IMR-90 (cell line): Measurements from ENCODE around the gene AGPS. TPM values are rescaled to one million over a fixed set of nuclear protein-coding genes. Genes with fewer than 3 reads are reported as not detected.

ENCODE experiments used
- ATAC-seq: fragments of 200-7000 bp; cut with Tn5 transposase; 2 replicates; pipeline ENCODE4 v1.9.1; 2020; ENCODE audit warnings: low read depth, mild to moderate bottlenecking, moderate library complexity
- BruUV-seq: library from RNA; stranded (reverse); fragments of 400-500 nt; replicated peaks from 2 replicates; lab custom pipeline; 2021; lab: Mats Ljungman, UMichigan
- CTCF ChIA-PET: fragments of 300-600 bp; formaldehyde crosslinking; extraction: SDS; loops from one replicate; lab custom pipeline; 2021; ENCODE audit warnings: antibody characterized with exemption; lab: Yijun Ruan, JAX
- POLR2A ChIA-PET: fragments of 300-600 bp; sonication (Branson Sonifier 250); formaldehyde crosslinking; loops from one replicate; lab custom pipeline; 2022; ENCODE audit warnings: antibody characterized with exemption; ENCODE audit not compliant: unreplicated experiment; lab: Charles Lee
- DNase-seq: peaks from one replicate; pipeline ENCODE4 v3.0.0; 2013
- H2AFZ ChIP-seq: replicated peaks from 2 replicates; pipeline ENCODE3; 2013; ENCODE audit warnings: low read length, mild to moderate bottlenecking; ENCODE audit not compliant: poor library complexity
- H2AK5ac ChIP-seq: 2 replicates; pipeline ENCODE4 v1.6.1; 2013; ENCODE audit warnings: low read depth, low read length, inconsistent platforms
- H2AK9ac ChIP-seq: replicated peaks from 2 replicates; pipeline ENCODE3; 2013; ENCODE audit warnings: mild to moderate bottlenecking, low read depth, low read length, moderate library complexity; ENCODE audit not compliant: poor library complexity
- H2BK120ac ChIP-seq: 2 replicates; pipeline ENCODE4 v1.6.1; 2013; ENCODE audit warnings: low read depth, low read length, inconsistent platforms
- H2BK15ac ChIP-seq: 3 replicates; pipeline ENCODE4 v1.6.1; 2013; ENCODE audit warnings: low read depth, low read length, inconsistent platforms
- H2BK20ac ChIP-seq: 2 replicates; pipeline ENCODE4 v1.6.1; 2013; ENCODE audit warnings: low read depth, mild to moderate bottlenecking, inconsistent platforms, low read length, moderate library complexity
- H2BK5ac ChIP-seq: 2 replicates; pipeline ENCODE4 v1.6.1; 2013; ENCODE audit warnings: mild to moderate bottlenecking, low read depth, low read length, inconsistent platforms; ENCODE audit not compliant: poor library complexity, severe bottlenecking
- H3K14ac ChIP-seq: replicated peaks from 2 replicates; pipeline ENCODE4 v1.6.1; 2013; ENCODE audit warnings: low read depth, low read length, inconsistent platforms
- H3K18ac ChIP-seq: 2 replicates; pipeline ENCODE4 v1.6.1; 2013; ENCODE audit warnings: low read depth, low read length, control low read depth
- H3K23ac ChIP-seq: 2 replicates; pipeline ENCODE4 v1.6.1; 2013; ENCODE audit warnings: low read depth, low read length, inconsistent platforms
- H3K27ac ChIP-seq: 2 replicates; pipeline ENCODE4 v1.5.1; 2013; ENCODE audit warnings: mild to moderate bottlenecking, control low read depth, low read length; ENCODE audit not compliant: insufficient read depth
- H3K27me3 ChIP-seq: 2 replicates; pipeline ENCODE4 v1.6.1; 2013; ENCODE audit warnings: low read length; ENCODE audit not compliant: control insufficient read depth, insufficient read depth
- H3K36me3 ChIP-seq: 2 replicates; pipeline ENCODE4 v1.6.1; 2013; ENCODE audit warnings: low read length, mixed read lengths; ENCODE audit not compliant: control insufficient read depth, insufficient read depth
- H3K4ac ChIP-seq: 2 replicates; pipeline ENCODE4 v1.6.1; 2013; ENCODE audit warnings: low read depth, low read length, inconsistent platforms
- H3K4me1 ChIP-seq: 2 replicates; pipeline ENCODE4 v1.6.1; 2013; ENCODE audit warnings: low read length, mixed read lengths; ENCODE audit not compliant: control insufficient read depth, insufficient read depth
- H3K4me2 ChIP-seq: 2 replicates; pipeline ENCODE4 v1.6.1; 2013; ENCODE audit warnings: low read depth, mild to moderate bottlenecking, control low read depth, low read length, moderate library complexity
- H3K4me3 ChIP-seq: 2 replicates; pipeline ENCODE4 v1.5.1; 2013; ENCODE audit warnings: low read depth, mild to moderate bottlenecking, control low read depth, low read length, moderate library complexity; ENCODE audit not compliant: insufficient read depth
- H3K56ac ChIP-seq: 2 replicates; pipeline ENCODE4 v1.6.1; 2013; ENCODE audit warnings: low read length, inconsistent platforms; ENCODE audit not compliant: insufficient read depth; ENCODE audit errors: extremely low read depth
- H3K79me1 ChIP-seq, 2 experiments: 2 replicates each; pipeline ENCODE4 v1.6.1; 2013; ENCODE audit warnings: low read length in 2 of 2, inconsistent platforms in 1 of 2, low read depth in 1 of 2
- H3K9ac ChIP-seq: 2 replicates; pipeline ENCODE4 v1.6.1; 2013; ENCODE audit warnings: low read depth, low read length, control low read depth
- H3K9me1 ChIP-seq: 2 replicates; pipeline ENCODE4 v1.6.1; 2013; ENCODE audit warnings: low read length, inconsistent platforms; ENCODE audit not compliant: insufficient read depth
- H3K9me3 ChIP-seq: 2 replicates; pipeline ENCODE4 v1.6.1; 2013; ENCODE audit warnings: low read length; ENCODE audit not compliant: control insufficient read depth, insufficient read depth
- H4K20me1 ChIP-seq: 2 replicates; pipeline ENCODE4 v1.6.1; 2013; ENCODE audit warnings: low read length, inconsistent platforms; ENCODE audit not compliant: insufficient read depth
- H4K5ac ChIP-seq: 2 replicates; pipeline ENCODE4 v1.6.1; 2013; ENCODE audit warnings: mild to moderate bottlenecking, low read depth, low read length, control low read depth
- H4K8ac ChIP-seq, 2 experiments: 2 replicates each; pipeline ENCODE4 v1.6.1; 2013; ENCODE audit warnings: low read depth in 2 of 2, low read length in 2 of 2, control low read depth in 1 of 2, inconsistent platforms in 1 of 2
- H4K91ac ChIP-seq: 2 replicates; pipeline ENCODE4 v1.6.1; 2013; ENCODE audit warnings: low read depth, low read length, inconsistent platforms; ENCODE audit not compliant: insufficient read depth
- BHLHE40 ChIP-seq: fragments of 150-350 bp; IDR thresholded peaks from 2 replicates; pipeline ENCODE4 v1.6.1; 2016; ENCODE audit warnings: mild to moderate bottlenecking, low read depth, low read length
- CEBPB ChIP-seq: IDR thresholded peaks from 2 replicates; pipeline ENCODE4 v1.6.1; 2012; ENCODE audit warnings: low read depth, low read length, improper control_type of control experiment
- CHD1 ChIP-seq: IDR thresholded peaks from 2 replicates; pipeline ENCODE4 v1.6.1; 2012; ENCODE audit warnings: low read depth, low read length, improper control_type of control experiment
- FOS ChIP-seq: fragments of 150-350 bp; IDR thresholded peaks from 2 replicates; pipeline ENCODE4 v1.6.1; 2016; ENCODE audit warnings: low read depth, low read length
- MAFK ChIP-seq: IDR thresholded peaks from 2 replicates; pipeline ENCODE4 v1.6.1; 2012; ENCODE audit warnings: low read depth, low read length, improper control_type of control experiment
- MAZ ChIP-seq: IDR thresholded peaks from 2 replicates; pipeline ENCODE4 v1.6.1; 2012; ENCODE audit warnings: low read depth, mild to moderate bottlenecking, low read length, improper control_type of control experiment, moderate library complexity, borderline replicate concordance
- MXI1 ChIP-seq: IDR thresholded peaks from 2 replicates; pipeline ENCODE4 v1.6.1; 2012; ENCODE audit warnings: low read depth, mild to moderate bottlenecking, low read length, moderate library complexity, borderline replicate concordance
- NFE2L2 ChIP-seq: fragments of 150-350 bp; IDR thresholded peaks from 2 replicates; pipeline ENCODE4 v1.6.1; 2016; ENCODE audit warnings: low read depth, mild to moderate bottlenecking, low read length
- POLR2A ChIP-seq: IDR thresholded peaks from 2 replicates; pipeline ENCODE4 v1.6.1; 2012; ENCODE audit warnings: mild to moderate bottlenecking, low read depth, low read length
- RAD21 ChIP-seq: IDR thresholded peaks from 2 replicates; pipeline ENCODE4 v1.6.1; 2012; ENCODE audit warnings: low read length, improper control_type of control experiment
- RCOR1 ChIP-seq: IDR thresholded peaks from 2 replicates; pipeline ENCODE4 v1.6.1; 2012; ENCODE audit warnings: mild to moderate bottlenecking, low read length, improper control_type of control experiment; ENCODE audit not compliant: insufficient replicate concordance
- RFX5 ChIP-seq: IDR thresholded peaks from 2 replicates; pipeline ENCODE4 v1.8.0; 2012; ENCODE audit warnings: low read depth, mild to moderate bottlenecking, low read length, moderate library complexity
- SMC3 ChIP-seq: fragments of 150-350 bp; IDR thresholded peaks from 2 replicates; pipeline ENCODE4 v1.6.1; 2016; ENCODE audit warnings: low read depth, mild to moderate bottlenecking, antibody characterized with exemption, low read length, moderate library complexity
- USF2 ChIP-seq: fragments of 150-350 bp; IDR thresholded peaks from 2 replicates; pipeline ENCODE4 v1.6.1; 2017; ENCODE audit warnings: mild to moderate bottlenecking, antibody characterized with exemption, low read length, low read depth
- WGBS, 2 experiments: methylation state at CpG; one replicate each; pipeline versions ENCODE4 v1.1.5 to v1.1.7; 2013; ENCODE audit warnings: missing lambda C conversion rate in 2 of 2; ENCODE audit not compliant: insufficient read length in 1 of 2; ENCODE audit errors: extremely low coverage in 2 of 2; 5-methylcytosine and 5-hydroxymethylcytosine counted together
- dilution Hi-C: fragments of 300-500 bp; cut with HindIII; formaldehyde crosslinking; loops from one replicate; pipeline ENCODE4 v1.14.3; 2018; ENCODE audit warnings: low sequenced_read_pairs; ENCODE audit not compliant: unreplicated experiment
- in situ Hi-C: fragments of 300-500 bp; cut with MboI; formaldehyde crosslinking; loops from 3 replicates; pipeline ENCODE4 v1.14.3; 2019; ENCODE audit warnings: low sequenced_read_pairs, inconsistent platforms, mixed read lengths
- intact Hi-C: fragments of 100-400 bp; cut with micrococcal nuclease; formaldehyde crosslinking; loops from 2 replicates; pipeline ENCODE4 v1.10.0; 2022
- polyA plus RNA-seq, 3 experiments: library from polyadenylated mRNA; depleted of rRNA; stranded (reverse); fragments of >200 nt; gene quantifications; 2 replicates each; pipeline ENCODE4 v1.2.3, GENCODE V29; 2012; ENCODE audit warnings: low replicate concordance in 1 of 3
- total RNA-seq: library from RNA; depleted of rRNA; stranded (reverse); fragments of >200 nt; gene quantifications from 2 replicates; pipeline ENCODE4 v1.2.3, GENCODE V29; 2012
- TF ChIP-seq, protein P1 (sequence below): fragments of 150-350 bp; IDR thresholded peaks from 2 replicates; pipeline ENCODE4 v1.6.1; 2016; ENCODE audit warnings: low read depth, mild to moderate bottlenecking, low read length, moderate library complexity, borderline replicate concordance
- TF ChIP-seq, protein P2 (sequence below): conservative IDR thresholded peaks from 2 replicates; pipeline ENCODE4 v1.5.1; 2012; ENCODE audit warnings: mild to moderate bottlenecking, low read depth, low read length, improper control_type of control experiment

AGPS gene
- total and polyA plus RNA-seq, 2 of the 4 experiments (the other 2 are of a cell fraction), result 6.6 to 18.6 TPM

GRCh38 chr2:177540283-177540682, 147.7 kb downstream of the AGPS start:
- CTCF ChIA-PET, result no interaction called here
- POLR2A ChIA-PET, result no interaction called here

More at GRCh38 chr2:177540283-177540682, 147.7 kb downstream of the AGPS start:
- H3K18ac ChIP-seq, result no peak overlapping the region
- H4K5ac ChIP-seq, result no peak overlapping the region
- no peaks in the 10 kb centered on the region; a peak in 1 of 4 replicates for H3K79me1 ChIP-seq
- no peak overlapping the region for H3K4me3 ChIP-seq
- H4K20me1 ChIP-seq, result no peaks in the 10 kb centered on the region
- no peak overlapping the region for H3K14ac ChIP-seq
- H3K56ac ChIP-seq, result no peak overlapping the region
- H3K4me1 ChIP-seq, result no peaks in the 10 kb centered on the region
- no peak overlapping the region for H2AK9ac ChIP-seq
- dilution Hi-C loops, result no loop called here
- no peak overlapping the region for H2AFZ ChIP-seq
- H2BK15ac ChIP-seq, result no peak overlapping the region
- no peaks in the 10 kb centered on the region for H3K27me3 ChIP-seq
- in situ Hi-C loops, result no loop called here
- no peak overlapping the region for H4K8ac ChIP-seq
- intact Hi-C loops, result loop anchor here (5.0 kb wide), 1 partner anchor 378 kb away; no protein-coding TSS in a partner anchor
- no peak overlapping the region for H3K27ac ChIP-seq
- no peak overlapping the region for H4K91ac ChIP-seq
- H3K36me3 ChIP-seq, result peaks cover 2% of the 10 kb centered on the region; the same call in 1 of the 2 replicates
- DNase-seq (no peak), ATAC-seq (no peak)
- no peaks in the 10 kb centered on the region for H3K9me1 ChIP-seq
- no peak overlapping the region for H3K4me2 ChIP-seq
- H2BK20ac ChIP-seq, result no peak overlapping the region
- no peak overlapping the region for H2BK5ac ChIP-seq
- H3K9me3 ChIP-seq, result no peaks in the 10 kb centered on the region
- no peak overlapping the region for H3K9ac ChIP-seq
- no peak overlapping the region for H3K23ac ChIP-seq
- TF ChIP-seq FOS (no peak), USF2 (no peak), POLR2A (no peak), RAD21 (no peak), NFE2L2 (no peak), MAFK (no peak), SMC3 (no peak), CHD1 (no peak), RCOR1 (no peak), BHLHE40 (no peak), MAZ (no peak), CEBPB (no peak), MXI1 (no peak), RFX5 (no peak)
- TF ChIP-seq, protein P1, sequence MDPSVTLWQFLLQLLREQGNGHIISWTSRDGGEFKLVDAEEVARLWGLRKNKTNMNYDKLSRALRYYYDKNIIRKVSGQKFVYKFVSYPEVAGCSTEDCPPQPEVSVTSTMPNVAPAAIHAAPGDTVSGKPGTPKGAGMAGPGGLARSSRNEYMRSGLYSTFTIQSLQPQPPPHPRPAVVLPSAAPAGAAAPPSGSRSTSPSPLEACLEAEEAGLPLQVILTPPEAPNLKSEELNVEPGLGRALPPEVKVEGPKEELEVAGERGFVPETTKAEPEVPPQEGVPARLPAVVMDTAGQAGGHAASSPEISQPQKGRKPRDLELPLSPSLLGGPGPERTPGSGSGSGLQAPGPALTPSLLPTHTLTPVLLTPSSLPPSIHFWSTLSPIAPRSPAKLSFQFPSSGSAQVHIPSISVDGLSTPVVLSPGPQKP, result no peak
- TF ChIP-seq, protein P2, sequence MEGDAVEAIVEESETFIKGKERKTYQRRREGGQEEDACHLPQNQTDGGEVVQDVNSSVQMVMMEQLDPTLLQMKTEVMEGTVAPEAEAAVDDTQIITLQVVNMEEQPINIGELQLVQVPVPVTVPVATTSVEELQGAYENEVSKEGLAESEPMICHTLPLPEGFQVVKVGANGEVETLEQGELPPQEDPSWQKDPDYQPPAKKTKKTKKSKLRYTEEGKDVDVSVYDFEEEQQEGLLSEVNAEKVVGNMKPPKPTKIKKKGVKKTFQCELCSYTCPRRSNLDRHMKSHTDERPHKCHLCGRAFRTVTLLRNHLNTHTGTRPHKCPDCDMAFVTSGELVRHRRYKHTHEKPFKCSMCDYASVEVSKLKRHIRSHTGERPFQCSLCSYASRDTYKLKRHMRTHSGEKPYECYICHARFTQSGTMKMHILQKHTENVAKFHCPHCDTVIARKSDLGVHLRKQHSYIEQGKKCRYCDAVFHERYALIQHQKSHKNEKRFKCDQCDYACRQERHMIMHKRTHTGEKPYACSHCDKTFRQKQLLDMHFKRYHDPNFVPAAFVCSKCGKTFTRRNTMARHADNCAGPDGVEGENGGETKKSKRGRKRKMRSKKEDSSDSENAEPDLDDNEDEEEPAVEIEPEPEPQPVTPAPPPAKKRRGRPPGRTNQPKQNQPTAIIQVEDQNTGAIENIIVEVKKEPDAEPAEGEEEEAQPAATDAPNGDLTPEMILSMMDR, result no peak
- no CpG with 5 or more reads among the region's 1 CpG for WGBS, 2 experiments
- no TSS peak for BruUV-seq
- no peak overlapping the region for H3K4ac ChIP-seq
- no peak overlapping the region for H2AK5ac ChIP-seq
- no peak overlapping the region for H2BK120ac ChIP-seq
